HCT116 (cell line): Measurements from ENCODE around the gene MCM9. TPM values are rescaled to one million over a fixed set of nuclear protein-coding genes. Genes with fewer than 3 reads are reported as not detected.

Experiments used
- ATAC-seq: fragments of 200-7000 bp; cut with Tn5 transposase; 2 replicates; pipeline ENCODE4 v1.9.1; 2020; ENCODE audit warnings: mild to moderate bottlenecking, moderate library complexity
- BruUV-seq: library from RNA; stranded (reverse); fragments of 400-500 nt; replicated peaks from 2 replicates; lab custom pipeline; 2021; lab: Mats Ljungman, UMichigan
- CTCF ChIA-PET: fragments of 300-600 bp; sonication (Branson Sonifier 250); formaldehyde crosslinking; loops from one replicate; lab custom pipeline; 2021; ENCODE audit warnings: antibody characterized with exemption; lab: Charles Lee
- POLR2A ChIA-PET: fragments of 300-600, 350-600 bp; sonication (Branson Sonifier 250); formaldehyde crosslinking; loops from one replicate; lab custom pipeline; 2021; ENCODE audit warnings: antibody characterized with exemption; lab: Charles Lee
- RAD21 ChIA-PET, 2 experiments: fragments of 300-600 bp; sonication (Branson Sonifier 250); formaldehyde crosslinking; loops; one replicate each; lab custom pipeline; 2023; ENCODE audit warnings: low total read pairs in 2 of 2; ENCODE audit not compliant: uncharacterized antibody in 2 of 2, unreplicated experiment in 2 of 2, low non-redundant PET in 1 of 2; lab: Charles Lee
- DNase-seq: peaks from one replicate; pipeline ENCODE4 v3.0.0-alpha.2; 2010; ENCODE audit warnings: low read depth, low spot score
- H2AFZ ChIP-seq: fragments of 200-600 bp; shearing (Covaris generic), sonication (generic); 2 replicates; pipeline ENCODE4 v1.6.1; 2017; ENCODE audit warnings: low read depth, mixed run types, mixed read lengths, antibody characterized with exemption, low read length; ENCODE audit not compliant: poor library complexity, severe bottlenecking
- H3K27ac ChIP-seq: 2 replicates; pipeline ENCODE4 v1.5.1; 2012; ENCODE audit warnings: low read depth, low read length
- H3K27me3 ChIP-seq: fragments of 200-600 bp; sonication (generic); 2 replicates; pipeline ENCODE4 v1.6.1; 2016; ENCODE audit warnings: mixed run types, low read length, mixed read lengths; ENCODE audit not compliant: insufficient read depth
- H3K36me3 ChIP-seq, 2 experiments: fragments of 200-500 bp in 1 of 2; fragments of 200-600 bp in 1 of 2; sonication (Bioruptor generic) in 1 of 2; sonication (generic) in 1 of 2; 2 replicates each; pipeline versions ENCODE4 v1.5.1 to v1.6.1; 2014 to 2016; ENCODE audit warnings: low read length in 2 of 2, inconsistent platforms in 1 of 2, mixed read lengths in 1 of 2, mixed run types in 1 of 2; ENCODE audit not compliant: insufficient read depth in 2 of 2, control insufficient read depth in 1 of 2
- H3K4me1 ChIP-seq, 2 experiments: fragments of 200-600 bp in 1 of 2; sonication (generic) in 1 of 2; 2 replicates each; pipeline versions ENCODE4 v1.5.1 to v1.6.1; 2012 to 2017; ENCODE audit warnings: low read length in 2 of 2, inconsistent platforms in 1 of 2, mild to moderate bottlenecking in 1 of 2, mixed read lengths in 1 of 2, mixed run types in 1 of 2, moderate library complexity in 1 of 2; ENCODE audit not compliant: insufficient read depth in 2 of 2, control insufficient read depth in 1 of 2
- H3K4me2 ChIP-seq: fragments of 200-600 bp; sonication (generic); 2 replicates; pipeline ENCODE4 v1.6.1; 2017; ENCODE audit warnings: mixed run types, low read length, mixed read lengths
- H3K4me3 ChIP-seq, 2 experiments: fragments of 200-600 bp in 1 of 2; sonication (generic) in 1 of 2; replicated peaks in 1 of 2; 2 replicates each; pipeline ENCODE4 v1.5.1; 2011 to 2016; ENCODE audit warnings: low read length in 2 of 2, control low read depth in 1 of 2, low read depth in 1 of 2, mild to moderate bottlenecking in 1 of 2, mixed read lengths in 1 of 2, mixed run types in 1 of 2
- H3K79me2 ChIP-seq: fragments of 200-600 bp; sonication (generic); 2 replicates; pipeline ENCODE4 v1.6.1; 2017; ENCODE audit warnings: mild to moderate bottlenecking, mixed run types, low read length, moderate library complexity, mixed read lengths; ENCODE audit not compliant: insufficient read depth
- H3K9ac ChIP-seq: fragments of 200-600 bp; sonication (generic); 2 replicates; pipeline ENCODE4 v1.6.1; 2016; ENCODE audit warnings: low read length, mixed read lengths
- H3K9me2 ChIP-seq: fragments of 200-600 bp; sonication (generic), shearing (Covaris generic); 2 replicates; pipeline ENCODE4 v1.6.1; 2017; ENCODE audit warnings: mixed run types, mild to moderate bottlenecking, moderate library complexity; ENCODE audit not compliant: insufficient read depth
- H3K9me3 ChIP-seq, 2 experiments: fragments of 200-500 bp in 1 of 2; fragments of 200-600 bp in 1 of 2; sonication (Bioruptor generic) in 1 of 2; sonication (generic) in 1 of 2; 2 replicates each; pipeline ENCODE4 v1.6.1; 2014 to 2017; ENCODE audit warnings: low read length in 2 of 2, mixed read lengths in 2 of 2, inconsistent platforms in 1 of 2, low read depth in 1 of 2, mild to moderate bottlenecking in 1 of 2, mixed run types in 1 of 2, moderate library complexity in 1 of 2; ENCODE audit not compliant: control insufficient read depth in 1 of 2, insufficient read depth in 1 of 2
- H4K20me1 ChIP-seq: fragments of 200-600 bp; sonication (generic), shearing (Covaris generic); 2 replicates; pipeline ENCODE4 v1.6.1; 2017; ENCODE audit warnings: mixed run types, mild to moderate bottlenecking, moderate library complexity; ENCODE audit not compliant: insufficient read depth
- ATF3 ChIP-seq: IDR thresholded peaks from 2 replicates; pipeline ENCODE4 v1.6.1; 2012
- CBX3 ChIP-seq: IDR thresholded peaks from 2 replicates; pipeline ENCODE4 v1.6.1; 2012; ENCODE audit warnings: low read depth
- EGR1 ChIP-seq: IDR thresholded peaks from 2 replicates; pipeline ENCODE4 v1.6.1; 2012; ENCODE audit warnings: low read depth
- FOSL1 ChIP-seq: IDR thresholded peaks from 2 replicates; pipeline ENCODE4 v1.6.1; 2012; ENCODE audit warnings: low read depth
- JUND ChIP-seq: IDR thresholded peaks from 2 replicates; pipeline ENCODE4 v1.6.1; 2012
- MAX ChIP-seq: IDR thresholded peaks from 2 replicates; pipeline ENCODE4 v1.6.1; 2012
- POLR2A ChIP-seq: IDR thresholded peaks from 2 replicates; pipeline ENCODE4 v1.7.0; 2011; ENCODE audit warnings: borderline replicate concordance; ENCODE audit not compliant: insufficient read depth, insufficient read length; ENCODE audit errors: extremely low read depth
- RAD21 ChIP-seq: IDR thresholded peaks from 2 replicates; pipeline ENCODE4 v1.6.1; 2012; ENCODE audit warnings: low read depth, mild to moderate bottlenecking
- REST ChIP-seq: IDR thresholded peaks from 2 replicates; pipeline ENCODE4 v1.6.1; 2012; ENCODE audit warnings: low read depth
- SIN3A ChIP-seq: IDR thresholded peaks from 2 replicates; pipeline ENCODE4 v1.6.1; 2012; ENCODE audit warnings: low read depth
- SP1 ChIP-seq: IDR thresholded peaks from 2 replicates; pipeline ENCODE4 v1.6.1; 2012; ENCODE audit warnings: low read depth
- SRF ChIP-seq: IDR thresholded peaks from 2 replicates; pipeline ENCODE4 v1.6.1; 2012; ENCODE audit warnings: low read depth
- TCF7L2 ChIP-seq: IDR thresholded peaks from 2 replicates; pipeline ENCODE4 v1.7.0; 2011; ENCODE audit warnings: borderline replicate concordance, inconsistent platforms; ENCODE audit not compliant: insufficient read depth, insufficient read length; ENCODE audit errors: extremely low read depth
- intact Hi-C: fragments of 100-400 bp; cut with micrococcal nuclease; formaldehyde crosslinking; loops from 2 replicates; pipeline ENCODE4 v1.10.0; 2022
- total RNA-seq: library from RNA; stranded (reverse); gene quantifications from one replicate; pipeline ENCODE4 v1.2.1, GENCODE V29; 2021; ENCODE audit not compliant: unreplicated experiment

The MCM9 gene
- total RNA-seq, 1 experiment from 2014 or later = 13.6 TPM

GRCh38 chr6:118931436-118931835, 3.5 kb downstream of the MCM9 start:
- ChIA-PET RAD21 (no interaction called here), POLR2A (no interaction called here), CTCF (interaction anchor here (1.1 kb wide), 1 partner anchor 35 kb away, joined by 3 read pairs; no protein-coding TSS in a partner anchor)
- no peak overlapping the region for H2AFZ ChIP-seq
- BruUV-seq = no TSS peak
- DNase-seq = no peak
- H3K9me2 ChIP-seq = no peaks in the 10 kb centered on the region
- ATAC-seq = no peak
- H4K20me1 ChIP-seq = no peaks in the 10 kb centered on the region
- H3K9me3 ChIP-seq = no peaks in the 10 kb centered on the region
- no peak overlapping the region for H3K27ac ChIP-seq
- TF ChIP-seq SP1 = no peak
- TF ChIP-seq POLR2A = no peak
- TF ChIP-seq TCF7L2 = no peak
- TF ChIP-seq SRF = no peak
- TF ChIP-seq FOSL1 = no peak
- TF ChIP-seq EGR1 = no peak
- no peak for TF ChIP-seq SIN3A
- no peak for TF ChIP-seq REST
- no peak for TF ChIP-seq RAD21
- TF ChIP-seq JUND = no peak
- TF ChIP-seq ATF3 = no peak
- no peak for TF ChIP-seq CBX3
- no peak for TF ChIP-seq MAX
- H3K4me1 ChIP-seq = peaks cover 4 to 12% of the 10 kb centered on the region in 2 experiments; a peak in 3 of 4 replicates
- peaks cover 18% of the 10 kb centered on the region for H3K79me2 ChIP-seq
- H3K4me3 ChIP-seq = no peak overlapping the region
- H3K27me3 ChIP-seq = no peaks in the 10 kb centered on the region
- no peak overlapping the region for H3K4me2 ChIP-seq
- intact Hi-C loops = no loop called here
- H3K36me3 ChIP-seq = peaks cover 0 to 12% of the 10 kb centered on the region in 2 experiments; a peak in 2 of 4 replicates
- no peak overlapping the region for H3K9ac ChIP-seq
